Cortex of kidney (tissue), 1 donor: ENCODE results near the gene MPIG6B.

Experiments used
- DNase-seq: peaks from one replicate; lab custom pipeline; 2025; lab: John Stamatoyannopoulos, UW

The MPIG6B gene

GRCh38 chr6:31767096-31767645 is 44.0 kb downstream of the MPIG6B start:
- no peak for DNase-seq

- no peak for DNase-seq
Observed at GRCh38 chr6:31768363-31769257, 45.4 kb downstream of the MPIG6B start.

- DNase-seq = no peak
Observed at GRCh38 chr6:31769684-31770371, 46.7 kb downstream of the MPIG6B start.

DNA sequence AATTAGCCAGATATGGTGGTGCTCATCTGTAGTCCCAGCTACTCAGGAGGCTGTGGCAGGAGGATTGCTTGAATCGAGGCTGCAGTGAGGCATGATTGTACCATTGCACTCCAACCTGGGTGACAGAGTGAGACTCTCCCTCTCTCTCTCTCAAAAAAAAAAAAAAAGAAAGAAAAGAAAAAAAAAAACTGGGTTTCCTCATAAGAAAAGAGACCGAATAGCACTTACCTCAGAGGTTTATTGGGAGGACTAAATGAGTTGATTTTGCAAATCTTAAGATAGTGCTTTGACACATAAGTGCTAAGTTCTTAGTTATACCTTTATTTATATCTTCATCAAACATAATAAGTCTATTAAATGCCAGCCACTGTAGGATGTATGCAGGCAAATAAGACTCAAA is 47.7 kb downstream of the MPIG6B start:
- no peak for DNase-seq

- no peak for DNase-seq
Observed at GRCh38 chr6:31771992-31772358, 48.8 kb downstream of the MPIG6B start.

- no peak for DNase-seq
Observed at GRCh38 chr6:31775184-31775583, 52.0 kb downstream of the MPIG6B start.

DNA sequence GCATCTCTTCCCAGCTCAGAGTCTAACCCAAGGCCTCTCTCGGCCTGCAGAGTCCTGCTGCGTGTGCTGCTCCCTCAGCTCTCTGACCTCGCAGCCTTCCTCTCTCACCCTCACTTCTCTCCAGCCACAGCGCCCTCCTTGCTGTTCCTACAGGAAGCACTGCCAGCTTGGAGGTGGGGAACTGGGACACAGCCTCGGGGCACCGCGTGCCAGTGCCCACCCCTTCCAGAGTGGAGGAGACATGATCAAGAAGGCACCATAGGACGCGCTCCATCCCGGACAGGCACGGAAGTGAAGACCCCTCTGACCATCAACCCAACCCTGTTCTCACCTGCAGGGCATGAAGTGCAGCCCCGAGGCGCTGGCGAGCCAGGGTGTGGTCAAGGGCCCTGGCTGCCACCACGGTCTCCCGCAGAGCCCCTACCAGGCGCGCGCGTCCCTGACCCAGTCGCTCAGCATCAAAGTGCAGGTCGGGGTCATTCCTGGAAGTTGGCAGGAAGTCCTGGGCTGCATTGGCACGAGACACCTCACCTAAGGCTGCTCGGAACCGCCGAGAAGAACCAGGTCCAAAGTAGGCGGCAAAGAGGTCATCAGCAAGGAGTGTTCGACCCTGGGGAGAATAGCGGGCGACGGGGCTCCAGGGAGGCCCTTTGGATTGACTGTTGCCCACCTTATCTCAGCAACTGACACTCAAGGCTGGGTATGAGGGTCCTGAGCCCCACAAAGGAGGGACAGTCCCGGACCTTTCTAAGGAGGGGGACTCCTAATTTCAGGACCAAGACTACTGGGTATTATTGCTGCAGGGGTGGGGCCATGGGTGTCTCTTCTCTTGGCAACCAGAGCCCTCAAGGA is 52.7 kb downstream of the MPIG6B start:
- DNase-seq = no peak
